ENCODE measurements around the gene TUBA3D.
"Not testable (repeated sequence)": the region's sequence is repeated elsewhere in the genome, so short reads cannot be mapped to it uniquely, and the experiment has no call there.

TUBA3D gene

DNA sequence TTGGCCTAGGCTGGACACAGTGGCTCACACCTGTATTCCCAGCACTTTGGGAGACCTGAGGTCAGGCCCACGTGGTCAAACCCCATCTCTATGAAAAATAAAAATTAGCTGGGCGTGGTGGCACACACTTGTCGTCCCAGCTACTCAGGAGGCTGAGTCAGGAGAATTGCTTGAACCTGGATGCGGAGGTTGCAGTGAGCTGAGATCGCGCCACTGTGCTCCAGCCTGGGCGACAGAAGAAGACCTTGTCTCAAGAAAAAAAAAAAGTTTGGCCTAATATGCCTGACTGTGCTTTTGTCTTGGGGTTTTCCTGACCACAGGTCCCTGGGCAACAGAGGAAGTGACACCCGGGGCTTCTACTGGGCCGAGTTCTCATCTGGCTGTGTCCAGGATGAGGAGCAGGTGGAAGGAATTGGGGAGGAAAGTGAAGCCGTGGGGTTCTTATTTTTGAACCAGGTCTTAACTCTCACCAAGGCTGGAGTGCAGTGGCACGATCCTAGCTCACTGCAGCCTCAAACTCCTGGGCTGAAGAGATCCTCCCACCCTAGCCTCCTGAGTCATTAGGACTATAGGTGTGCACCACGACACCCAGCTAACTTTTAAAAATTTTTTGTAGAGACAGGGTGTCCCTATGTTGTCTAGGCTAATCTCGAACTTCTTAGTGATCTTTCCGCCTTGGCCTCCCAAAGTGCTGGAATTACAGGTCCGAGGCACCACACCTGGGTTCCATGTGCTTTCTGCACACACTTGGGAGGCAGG lies 38.7 kb downstream of the TUBA3D start:
- DNase-seq (ENCODE audit: low spot score); FAIRE-seq: not testable (repeated sequence)

DNA sequence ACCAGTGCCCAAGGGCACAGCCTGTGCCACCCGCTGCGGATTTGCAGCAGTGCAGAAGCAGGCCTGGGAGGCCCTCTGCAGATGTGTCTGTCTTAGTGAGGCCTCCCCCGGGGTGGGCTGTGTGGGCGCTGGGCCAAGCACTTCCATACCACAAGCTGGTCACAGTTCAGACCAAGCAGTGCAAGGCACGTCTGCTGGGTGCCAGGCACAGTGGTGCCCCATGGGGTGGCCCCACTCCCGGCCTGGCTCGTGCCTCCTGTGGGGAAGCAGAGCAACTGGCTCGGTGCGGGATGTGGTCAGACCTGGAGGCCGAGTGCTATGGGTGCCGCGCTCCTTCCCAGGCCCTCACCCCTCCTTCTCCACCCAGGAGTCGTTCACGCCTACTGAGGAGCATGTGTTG lies 39.3 kb downstream of the TUBA3D start:
- not testable (repeated sequence) for FAIRE-seq; DNase-seq (ENCODE audit: low spot score)

DNA sequence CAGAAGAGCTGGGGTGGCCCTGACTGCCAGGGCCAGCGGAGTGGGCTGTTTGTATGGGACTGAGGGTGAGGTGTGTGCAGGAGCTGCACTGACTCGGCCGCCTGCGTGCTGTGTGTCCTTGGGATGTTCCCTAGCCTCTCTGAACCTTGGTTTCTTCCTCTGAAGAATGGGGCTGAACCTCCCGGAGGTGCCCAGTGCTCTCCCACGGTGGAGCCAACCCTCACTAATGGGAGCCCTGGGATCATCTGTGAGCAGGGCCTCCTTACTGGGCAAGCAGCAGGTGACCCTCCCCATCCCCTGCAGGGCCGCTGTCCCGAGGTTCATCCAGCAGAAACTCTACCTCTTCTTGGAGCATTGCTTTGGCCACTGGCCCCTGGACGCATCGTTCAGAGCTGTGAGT lies 40.1 kb downstream of the TUBA3D start:
- DNase-seq (ENCODE audit: low spot score) (no peak), FAIRE-seq (no peak)

DNA sequence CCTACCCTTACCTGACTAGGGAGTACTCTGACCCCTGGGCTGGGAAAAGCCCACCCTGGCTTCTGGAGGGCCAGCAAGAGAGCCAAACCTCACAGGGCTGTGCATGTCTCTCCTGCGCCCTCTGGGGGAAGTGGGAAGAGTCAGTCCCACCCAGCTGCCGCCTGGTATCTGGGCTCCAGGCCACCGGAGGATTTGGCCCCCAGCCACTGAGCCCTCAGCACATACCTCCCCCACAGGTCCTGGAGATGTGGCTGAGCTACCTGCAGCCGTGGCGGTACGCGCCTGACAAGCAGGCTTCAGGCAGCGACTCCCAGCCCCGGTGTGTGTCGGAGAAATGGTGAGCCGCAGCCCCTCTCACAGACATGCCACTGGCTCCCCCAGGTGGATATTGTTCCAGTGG lies 40.7 kb downstream of the TUBA3D start:
- peak; percentile 55 for FAIRE-seq
- DNase-seq (ENCODE audit: low spot score) = not testable (repeated sequence)

DNA sequence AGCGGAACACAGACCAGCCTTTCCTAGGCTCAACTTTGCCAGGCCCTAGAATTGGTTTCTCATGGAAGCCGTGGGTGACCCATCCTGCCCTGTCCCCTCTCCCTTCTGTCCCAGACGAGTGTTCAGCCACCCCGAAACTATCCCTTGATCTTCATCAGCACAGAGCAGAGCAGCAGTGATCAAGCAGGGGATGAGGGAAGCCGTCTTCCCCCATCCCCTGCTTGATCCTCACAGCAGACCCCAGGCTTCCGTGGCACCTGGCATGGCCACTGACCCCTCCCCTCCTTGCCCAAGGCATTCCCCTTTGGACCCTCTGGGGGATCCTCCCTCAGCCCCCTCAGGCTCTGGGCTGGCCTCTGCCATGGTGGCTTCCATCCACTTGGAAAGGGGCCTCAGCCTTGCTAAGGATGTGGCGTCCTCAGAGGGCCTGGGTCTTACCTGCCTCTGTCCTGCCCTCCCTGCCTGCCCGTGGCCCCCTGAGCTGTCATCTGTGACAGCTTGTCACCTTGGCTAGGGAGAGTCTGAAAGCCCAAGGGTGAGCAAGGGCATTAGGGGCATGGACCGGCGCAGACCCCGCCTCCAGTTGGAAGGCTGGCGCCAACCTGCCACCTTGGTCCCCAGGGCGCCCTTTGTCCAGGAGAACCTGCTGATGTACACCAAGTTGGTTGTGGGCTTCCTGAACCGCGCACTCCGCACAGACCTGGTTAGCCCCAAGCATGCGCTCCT lies 41.4 kb downstream of the TUBA3D start:
- FAIRE-seq (no peak), DNase-seq (ENCODE audit: low spot score) (no peak)

- not testable (repeated sequence) for FAIRE-seq; DNase-seq (ENCODE audit: low spot score)
Observed at GRCh38 chr2:131517856-131518255, 41.9 kb downstream of the TUBA3D start.

- DNase-seq (ENCODE audit: low spot score); FAIRE-seq: not testable (repeated sequence)
Observed at GRCh38 chr2:131518531-131518930, 42.6 kb downstream of the TUBA3D start.

DNA sequence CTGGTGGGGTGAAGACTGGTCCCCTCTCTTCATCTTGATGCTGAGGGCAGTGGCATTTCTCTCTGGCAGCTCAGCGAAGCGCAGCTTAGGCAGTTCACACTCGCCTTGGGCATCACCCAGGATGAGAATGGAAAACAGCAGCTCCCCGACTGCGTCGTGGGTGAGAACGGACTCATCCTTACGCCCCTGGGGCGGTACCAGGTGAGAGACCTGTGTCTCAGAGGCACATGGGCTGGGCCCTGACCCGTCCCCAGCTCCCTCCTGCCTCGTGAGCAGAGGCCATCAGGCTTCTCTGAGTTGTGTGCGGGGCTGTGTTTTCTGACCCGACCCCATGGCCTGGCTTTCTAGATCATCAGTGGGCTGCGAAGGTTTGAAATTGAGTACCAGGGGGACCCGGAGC lies 43.5 kb downstream of the TUBA3D start:
- no peak for FAIRE-seq
- DNase-seq (ENCODE audit: low spot score) = no peak

DNA sequence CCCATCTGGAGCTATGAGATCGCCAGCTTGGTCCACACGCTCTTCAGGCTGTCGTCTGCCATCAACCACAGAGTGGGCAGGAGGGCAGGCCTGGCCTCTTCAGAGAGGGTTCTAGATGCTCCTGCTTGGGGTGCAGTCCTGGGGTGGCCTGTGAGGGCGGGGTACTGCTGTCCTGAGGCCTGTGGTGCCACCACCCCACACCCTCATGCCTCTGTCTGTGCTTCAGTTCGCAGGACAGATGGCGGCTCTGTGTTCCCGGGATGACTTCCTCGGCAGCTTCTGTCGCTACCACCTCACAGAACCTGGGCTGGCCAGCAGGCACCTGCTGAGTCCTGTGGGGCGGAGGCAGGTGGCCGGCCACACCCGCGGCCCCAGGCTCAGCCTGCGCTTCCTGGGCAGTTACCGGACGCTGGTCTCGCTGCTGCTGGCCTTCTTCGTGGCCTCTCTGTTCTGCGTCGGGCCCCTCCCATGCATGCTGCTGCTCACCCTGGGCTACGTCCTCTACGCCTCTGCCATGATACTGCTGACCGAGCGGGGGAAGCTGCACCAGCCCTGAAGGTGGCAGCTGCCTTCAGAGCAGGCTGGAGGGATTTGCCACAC lies 44.1 kb downstream of the TUBA3D start:
- DNase-seq (ENCODE audit: low spot score) = not testable (repeated sequence)
- peak; percentile 20 for FAIRE-seq

GRCh38 chr2:131520526-131520925 lies 44.6 kb downstream of the TUBA3D start:
- FAIRE-seq (no peak), DNase-seq (ENCODE audit: low spot score) (no peak)

- not testable (repeated sequence) for DNase-seq (ENCODE audit: low spot score)
Observed at GRCh38 chr2:131521524-131521923, 45.6 kb downstream of the TUBA3D start.

GRCh38 chr2:131521961-131522781 lies 46.3 kb downstream of the TUBA3D start:
- peak; percentile 69 for FAIRE-seq

More at GRCh38 chr2:131521524-131521923, 45.6 kb downstream of the TUBA3D start:
- peak; percentile 37 for FAIRE-seq

DNA sequence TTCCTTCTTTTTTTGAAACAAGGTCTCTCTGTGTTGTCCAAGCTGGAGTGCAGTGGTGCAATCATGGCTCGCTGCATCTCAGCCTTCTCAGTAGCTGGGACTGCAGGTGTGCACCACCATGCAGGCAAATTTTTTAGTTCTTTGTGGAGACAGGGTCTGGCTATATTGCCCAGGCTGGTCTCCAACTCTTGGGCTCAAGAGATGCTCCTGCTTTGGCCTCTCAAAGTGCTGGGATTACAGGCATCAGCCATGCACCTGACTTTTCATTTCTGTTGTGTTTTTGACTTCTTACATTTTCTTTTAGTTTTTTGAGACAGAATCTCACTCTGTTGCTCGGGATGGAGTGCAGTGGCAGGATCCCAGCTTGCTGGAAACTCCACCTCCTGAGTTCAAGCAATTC lies 49.3 kb downstream of the TUBA3D start:
- DNase-seq (ENCODE audit: low spot score) = not testable (repeated sequence)
- FAIRE-seq = peak; percentile 9

More at GRCh38 chr2:131521961-131522781, 46.3 kb downstream of the TUBA3D start:
- DNase-seq (ENCODE audit: low spot score) = no peak

DNA sequence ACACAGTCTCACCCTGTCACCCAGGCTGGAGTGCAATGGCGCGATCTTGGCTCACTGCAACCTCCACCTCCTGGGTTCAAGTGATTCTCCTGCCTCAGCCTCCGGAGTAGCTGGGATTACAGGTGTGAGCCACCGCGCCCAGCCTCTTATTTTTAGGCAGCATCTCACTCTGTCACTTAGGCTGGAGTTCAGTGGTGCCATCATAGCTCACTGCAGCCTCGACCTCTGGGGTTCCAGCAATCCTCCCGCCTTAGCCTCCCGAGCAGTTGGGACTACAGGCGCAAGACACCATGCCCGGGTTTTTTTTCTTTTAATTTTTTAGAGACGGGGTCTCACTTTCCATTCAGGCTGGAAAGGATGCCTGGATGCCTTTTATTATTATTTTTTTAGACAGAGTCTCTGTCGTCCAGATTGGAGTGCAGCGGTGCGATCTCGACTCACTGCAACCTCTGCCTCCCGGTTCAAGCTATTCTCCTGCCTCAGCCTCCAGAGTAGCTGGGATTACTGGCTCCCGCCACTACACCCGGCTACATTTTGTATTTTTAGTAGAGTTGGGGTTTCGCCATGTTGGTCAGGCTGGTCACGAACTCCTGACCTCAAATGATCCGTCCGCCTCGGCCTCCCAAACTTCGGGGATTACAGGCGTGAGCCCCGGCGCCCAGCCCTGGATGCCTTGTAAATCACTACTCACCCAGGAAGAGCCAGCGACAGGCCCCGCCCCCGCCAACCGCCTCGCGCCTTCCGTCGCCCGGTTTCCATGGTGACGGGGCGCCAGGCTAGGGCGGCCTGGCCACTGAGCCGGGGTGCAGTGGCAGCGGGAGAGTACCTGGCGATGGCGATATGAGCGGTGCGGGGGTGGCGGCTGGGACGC lies 51.4 kb downstream of the TUBA3D start, which contains the start of gene CCDC74A:
Gene CCDC74A (plus strand): TSS at position 758 of the 871 bp plus-strand sequence. CDS start 83 bp downstream, at position 841.
- not testable (repeated sequence) for FAIRE-seq; DNase-seq (ENCODE audit: low spot score)

DNA sequence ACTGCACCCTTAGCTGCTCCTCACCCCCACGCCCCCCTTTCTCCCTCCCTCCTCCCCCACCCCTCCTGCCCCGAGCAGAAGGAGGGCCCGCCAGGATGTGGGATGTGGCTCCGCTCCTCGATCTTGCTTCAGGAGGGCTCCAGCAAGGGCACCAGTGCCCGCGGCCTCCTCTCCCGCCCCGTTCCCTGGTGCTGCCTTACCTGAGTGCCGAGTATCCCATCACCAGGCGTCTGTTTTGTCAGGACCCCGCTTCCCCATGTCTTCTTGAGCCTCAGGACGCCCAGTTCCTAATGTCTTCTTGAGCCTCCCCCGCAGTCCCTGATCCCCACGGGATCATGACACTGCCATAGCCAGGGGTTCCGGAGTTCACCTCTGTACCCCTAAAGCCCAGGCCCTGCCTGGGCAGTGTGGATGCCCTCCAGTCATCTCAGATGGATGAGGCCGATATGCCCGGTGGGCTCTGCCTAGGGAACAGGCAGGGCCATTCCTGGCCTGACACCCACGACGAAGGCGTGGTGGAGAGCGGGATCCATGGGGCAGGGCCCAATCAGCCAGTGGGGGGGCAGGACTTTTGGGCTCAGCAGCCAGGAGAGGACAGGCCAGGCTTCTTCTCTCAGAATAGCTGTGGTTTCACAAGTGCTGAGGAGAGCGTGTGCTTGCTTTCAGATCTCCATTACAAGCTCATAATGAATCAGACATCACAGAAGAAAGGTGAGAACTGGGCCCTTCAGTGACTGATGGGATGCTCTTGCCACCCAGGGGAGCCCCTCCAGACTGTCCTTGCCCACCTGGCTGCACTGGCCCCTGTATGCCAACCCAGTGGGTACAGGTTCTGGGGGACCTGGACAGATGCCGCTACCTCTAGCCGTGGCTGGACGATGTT lies 53.3 kb downstream of the TUBA3D start:
- DNase-seq (ENCODE audit: low spot score); FAIRE-seq: not testable (repeated sequence)

GRCh38 chr2:131529864-131530445 lies 54.0 kb downstream of the TUBA3D start:
- peak; percentile 58 for FAIRE-seq
- DNase-seq (ENCODE audit: low spot score) = not testable (repeated sequence)

- FAIRE-seq; DNase-seq (ENCODE audit: low spot score): not testable (repeated sequence)
Observed at GRCh38 chr2:131530626-131531344, 54.9 kb downstream of the TUBA3D start.
